Muscle of arm (tissue), 12 donors: ENCODE results near the gene GLT1D1. TPM values are rescaled to one million over a fixed set of nuclear protein-coding genes. Genes with fewer than 3 reads are reported as not detected.

Experiments used
- DNase-seq: peaks from one replicate; pipeline ENCODE4 v3.0.0-alpha.2; 2013
- polyA plus RNA-seq, 12 donors: library from polyadenylated mRNA; unstranded; fragments of 120-200 nt; gene quantifications; one replicate each; pipeline ENCODE4 v1.2.1, GENCODE V29; 2013; ENCODE audit not compliant: insufficient read length in 12 of 12

Gene GLT1D1
- polyA plus RNA-seq, 12 donors = 0.81 to 1.9 (median 1.4) TPM; not detected in 2

DNA sequence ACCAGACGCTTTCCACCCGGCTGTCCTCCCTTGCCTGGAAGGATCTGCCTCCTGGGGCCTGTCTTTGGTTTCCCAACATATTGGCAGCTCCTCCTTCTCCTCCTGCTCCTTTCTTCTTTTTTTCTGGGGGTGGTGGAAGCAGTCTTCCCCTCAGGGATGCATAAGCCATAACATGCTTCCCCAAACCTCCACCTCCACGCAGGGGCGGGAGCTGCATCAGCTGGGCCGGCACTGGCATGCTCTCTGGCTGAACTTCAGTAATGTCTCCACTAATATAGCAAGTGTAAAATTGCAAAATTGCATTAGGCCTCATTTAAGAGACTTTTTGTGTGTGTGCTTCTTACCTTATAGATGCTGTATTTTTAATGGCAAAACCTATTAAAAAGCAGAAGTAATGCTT, 58.6 kb downstream of the GLT1D1 start:
- no peak for DNase-seq

DNA sequence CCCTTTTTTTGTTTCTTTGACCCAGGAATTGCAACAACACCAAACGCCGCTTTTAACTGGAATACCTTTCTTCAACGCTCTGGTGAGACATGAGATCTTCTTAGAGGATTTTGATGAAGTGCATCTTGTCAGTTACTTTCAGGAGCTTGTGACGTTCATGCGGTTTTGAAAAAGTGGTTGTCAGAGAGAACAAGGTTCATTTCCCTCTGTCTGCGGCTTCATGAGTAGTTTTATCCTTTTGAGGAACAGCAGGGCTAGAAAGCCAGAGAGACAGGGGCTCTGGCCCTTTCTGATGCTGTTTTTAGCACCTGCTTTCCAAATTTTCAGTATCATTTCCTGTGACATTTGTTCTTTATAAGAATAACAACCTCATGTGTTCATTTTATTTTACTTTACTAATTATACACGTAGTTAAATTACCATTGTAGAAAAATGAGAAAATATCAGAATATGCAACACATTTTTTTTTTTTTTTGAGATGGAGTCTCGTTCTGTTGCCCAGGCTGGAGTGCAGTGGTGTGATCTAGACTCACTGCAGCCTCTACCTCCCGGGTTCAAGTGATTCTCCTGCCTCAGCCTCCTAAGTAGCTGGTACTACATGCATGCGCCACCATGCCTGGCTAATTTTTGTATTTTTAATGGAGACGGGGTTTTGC, 61.8 kb downstream of the GLT1D1 start:
- DNase-seq = no peak

GRCh38 chr12:128916425-128916824, 63.1 kb downstream of the GLT1D1 start:
- DNase-seq = no peak

- no peak for DNase-seq
These were observed 65.4 kb downstream of the GLT1D1 start for GRCh38 chr12:128918481-128919260.

- DNase-seq = no peak
These were observed 67.2 kb downstream of the GLT1D1 start for GRCh38 chr12:128920468-128920867.

- no peak for DNase-seq
These were observed 75.1 kb downstream of the GLT1D1 start for GRCh38 chr12:128928361-128928760.

GRCh38 chr12:128929057-128929456, 75.8 kb downstream of the GLT1D1 start:
- peak; percentile 6 for DNase-seq

- no peak for DNase-seq
These were observed 77.3 kb downstream of the GLT1D1 start for GRCh38 chr12:128930606-128931005.

DNA sequence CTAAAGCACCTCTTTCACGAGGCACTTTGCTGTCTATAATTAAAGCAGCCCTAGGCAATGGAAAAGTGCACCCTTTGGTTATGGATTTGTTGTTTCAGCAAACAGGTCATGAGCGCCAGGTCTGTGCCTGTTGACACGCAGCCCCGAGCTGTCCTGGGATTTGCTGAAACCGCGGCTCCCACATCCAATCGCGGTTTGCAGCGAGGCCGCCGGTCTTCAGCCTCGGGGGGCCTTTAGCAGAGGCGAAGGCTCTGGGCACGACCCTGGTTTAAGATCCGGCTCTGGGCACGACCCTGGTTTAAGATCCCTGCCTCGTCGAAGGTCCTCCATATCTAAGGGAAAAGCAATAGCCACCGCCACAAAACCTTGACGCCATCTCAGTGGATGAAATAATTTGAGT, 79.2 kb downstream of the GLT1D1 start:
- no peak for DNase-seq

DNA sequence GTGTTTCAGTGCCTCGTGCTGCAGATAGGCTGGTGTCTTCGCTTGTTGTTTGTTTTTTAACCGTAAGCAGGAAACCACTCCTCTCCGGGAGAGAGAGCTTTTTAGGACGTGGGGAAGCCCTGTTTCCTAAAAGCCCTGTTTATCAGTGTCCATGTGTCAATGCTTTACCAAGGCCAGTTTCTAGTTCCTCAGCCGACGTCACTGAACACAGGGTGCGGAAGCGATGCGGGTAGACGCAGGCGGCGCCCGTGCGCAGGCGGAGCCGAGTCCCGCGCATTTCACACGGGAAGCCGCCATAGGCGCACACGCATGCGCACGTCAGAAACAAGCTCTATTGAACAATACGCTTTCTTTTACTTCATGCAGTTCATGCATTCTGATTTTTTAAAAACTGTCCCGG, 79.8 kb downstream of the GLT1D1 start:
- no peak for DNase-seq

GRCh38 chr12:128933926-128934325, 80.6 kb downstream of the GLT1D1 start:
- DNase-seq = no peak

DNA sequence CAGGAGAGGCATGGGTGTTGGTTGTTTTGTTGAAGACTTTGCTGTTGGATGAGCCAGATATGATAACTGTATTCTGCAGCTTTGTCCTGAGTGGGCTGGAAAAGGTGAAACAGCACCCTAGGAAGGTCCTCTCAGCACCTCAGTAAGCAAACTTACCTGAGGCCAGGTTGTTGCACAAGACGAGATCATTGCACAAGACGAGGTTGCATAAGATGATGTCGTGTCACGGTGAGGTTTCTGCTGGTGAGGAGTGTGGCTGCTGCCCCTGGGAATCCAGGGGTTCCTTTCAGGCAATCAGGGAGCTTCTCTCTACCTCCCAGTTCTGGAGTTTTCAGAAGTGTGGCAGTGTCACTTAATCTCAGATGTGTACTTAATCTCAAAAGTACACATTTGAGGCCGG, 85.6 kb downstream of the GLT1D1 start:
- no peak for DNase-seq

DNA sequence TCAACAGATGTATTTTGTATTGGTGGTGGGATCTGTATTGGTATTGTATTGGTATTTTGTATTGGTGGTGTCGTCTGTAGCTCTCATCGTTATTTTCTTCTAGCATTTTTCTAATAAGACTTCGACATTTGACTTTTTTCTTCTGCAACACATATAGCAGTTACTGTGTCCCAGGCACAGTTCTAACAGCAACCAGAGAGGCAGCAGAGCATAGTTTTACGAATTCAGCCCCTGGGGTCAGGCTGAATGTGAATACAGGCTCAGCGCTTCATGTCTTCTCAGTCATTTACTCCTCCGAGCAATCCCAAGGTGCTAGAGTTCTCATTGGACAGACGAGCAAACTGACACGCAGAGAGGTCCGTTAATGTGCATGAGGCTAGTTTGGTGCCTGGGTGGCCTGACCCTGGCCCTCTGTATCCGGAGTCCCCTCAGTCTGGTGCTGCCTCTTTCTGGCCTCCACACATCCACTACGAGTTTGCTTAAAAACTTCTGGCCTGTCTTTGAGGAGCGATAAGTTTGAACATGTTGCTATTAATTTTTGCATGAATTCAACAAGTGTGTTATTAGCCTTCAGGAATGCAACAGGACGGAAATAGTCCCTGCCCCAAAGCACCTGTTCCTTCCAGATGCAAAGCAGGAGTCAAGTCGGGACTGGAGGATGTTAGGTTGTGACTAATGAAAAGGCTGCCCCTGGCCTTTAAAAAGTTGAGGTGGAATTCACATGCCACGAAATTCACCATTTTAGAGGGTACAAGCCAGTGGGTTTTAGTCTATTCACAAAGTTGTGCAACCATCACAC, 87.0 kb downstream of the GLT1D1 start:
- DNase-seq = no peak

DNA sequence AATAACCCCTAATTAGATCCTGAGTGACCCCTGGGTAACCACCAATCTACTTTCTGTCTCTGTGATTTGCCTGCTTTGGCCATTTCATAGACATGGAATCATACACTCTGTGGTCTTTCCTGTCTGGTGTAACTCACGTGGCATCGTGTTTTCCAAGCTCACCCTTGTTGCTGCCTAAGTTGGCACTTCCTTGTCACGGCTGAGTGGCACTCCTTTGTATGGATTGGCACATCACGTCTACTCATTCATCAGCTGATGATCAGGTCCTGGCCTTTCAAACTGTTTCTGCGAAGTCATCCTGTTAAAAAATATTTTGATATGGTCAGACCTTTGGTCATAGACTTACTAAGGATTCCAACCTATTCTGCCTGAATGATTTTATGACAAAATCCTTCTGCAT, 87.7 kb downstream of the GLT1D1 start:
- DNase-seq = no peak

GRCh38 chr12:128942960-128943477, 89.7 kb downstream of the GLT1D1 start:
- DNase-seq = no peak

DNA sequence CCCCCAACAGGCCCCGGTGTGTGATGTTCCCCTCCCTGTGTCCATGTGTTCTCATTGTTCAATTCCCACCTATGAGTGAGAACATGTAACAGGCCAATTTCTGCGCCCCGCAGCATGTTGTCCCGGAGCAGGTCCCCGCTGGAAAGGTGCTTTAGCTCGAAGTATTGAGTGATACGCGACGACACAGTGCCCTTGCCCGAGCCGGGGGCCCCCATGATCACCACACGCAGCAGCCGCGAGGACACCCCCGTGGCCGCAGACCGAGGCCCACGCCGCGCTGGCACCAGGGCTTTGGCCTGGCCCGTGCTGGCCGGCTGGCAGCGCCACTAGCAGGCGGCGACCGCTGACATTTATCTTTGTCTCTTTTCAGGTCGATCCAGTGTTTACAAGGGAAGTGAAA, 91.7 kb downstream of the GLT1D1 start:
- DNase-seq = no peak

GRCh38 chr12:128947209-128947608, 93.9 kb downstream of the GLT1D1 start:
- DNase-seq = no peak

GRCh38 chr12:128949086-128949485, 95.8 kb downstream of the GLT1D1 start:
- no peak for DNase-seq

- no peak for DNase-seq
These were observed 98.2 kb downstream of the GLT1D1 start for GRCh38 chr12:128951448-128951847.

DNA sequence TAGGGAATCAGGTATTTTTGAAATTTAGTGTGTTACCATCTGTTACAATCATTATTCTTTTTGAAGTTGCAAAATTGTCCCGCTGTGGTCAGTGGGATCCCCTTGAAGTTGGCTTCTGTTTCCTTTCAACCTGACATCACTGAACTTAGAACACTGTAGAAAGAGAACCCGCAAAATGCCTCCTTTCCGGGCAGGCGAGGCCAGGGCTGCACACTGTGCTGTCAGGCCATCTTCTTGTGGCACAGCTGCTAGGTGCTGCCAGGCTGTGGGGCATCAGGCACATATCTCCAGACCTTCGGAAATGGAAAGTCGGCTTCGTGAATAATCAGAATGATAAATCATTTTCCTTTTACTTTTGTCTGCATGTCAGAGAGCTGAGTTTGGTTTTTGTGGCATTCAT, 103.5 kb downstream of the GLT1D1 start:
- DNase-seq = no peak

DNA sequence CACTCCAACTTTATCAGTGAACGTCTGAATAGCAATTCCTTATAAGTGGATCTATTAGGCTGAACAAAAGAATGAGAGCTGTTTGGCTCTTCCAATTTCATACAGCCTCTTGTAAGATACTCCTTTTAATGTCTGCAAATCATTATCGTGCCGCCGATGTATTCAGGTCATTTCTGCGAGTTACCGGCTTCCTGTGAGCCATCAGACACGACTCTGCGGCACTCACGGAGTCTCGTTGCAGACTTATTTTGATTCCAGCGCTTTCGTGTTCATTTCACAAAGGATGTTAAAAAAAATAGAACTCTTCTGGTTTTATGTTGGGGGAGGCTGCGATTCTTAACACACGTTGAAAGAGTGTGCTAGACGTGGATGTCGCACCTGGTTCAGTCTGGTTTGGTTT, 106.6 kb downstream of the GLT1D1 start:
- no peak for DNase-seq

DNA sequence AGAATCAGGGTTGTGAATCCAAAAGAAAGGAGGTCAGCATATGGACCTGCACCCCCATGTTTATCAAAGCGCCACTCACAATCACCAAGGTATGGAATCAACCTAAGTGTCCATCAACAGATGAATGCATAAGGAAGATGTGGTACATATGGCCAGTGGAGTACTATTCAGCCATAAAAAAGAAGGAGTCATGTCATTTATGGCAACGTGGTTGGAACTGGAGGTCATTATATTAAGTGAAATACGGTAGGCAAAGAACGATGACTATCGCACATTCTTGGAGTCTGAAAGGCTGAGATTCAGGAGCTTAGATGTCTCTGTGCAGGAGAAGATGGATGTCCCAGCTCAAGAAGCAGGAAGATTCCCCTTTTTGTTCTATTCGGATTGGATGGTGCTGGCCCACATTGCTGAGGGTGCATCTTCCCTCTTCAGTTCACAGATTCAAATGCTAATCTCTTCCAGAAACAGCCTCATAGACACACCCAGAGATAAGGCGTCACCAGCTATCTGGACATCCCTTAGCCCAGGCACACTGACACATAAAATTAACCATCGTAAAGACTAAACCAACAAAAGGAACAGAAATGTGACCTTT, 108.1 kb downstream of the GLT1D1 start:
- no peak for DNase-seq
